ENCODE results near the gene SLC6A11.

SLC6A11 gene

GRCh38 chr3:10944866-10945265 is 128.8 kb downstream of the SLC6A11 start:
- H3K36me3 ChIP-seq (ENCODE audit: control insufficient read depth, insufficient read depth, low read length) = no peaks in the 10 kb centered on the region
- H3K27me3 ChIP-seq (ENCODE audit: control insufficient read depth, insufficient read depth, low read length) = no peaks in the 10 kb centered on the region
- H3K9ac ChIP-seq (ENCODE audit: low read length) = no peak overlapping the region
- no peak overlapping the region for H3K27ac ChIP-seq (ENCODE audit: low read depth, low read length)
- H3K4me1 ChIP-seq (ENCODE audit: control insufficient read depth, insufficient read depth, low read length) = no peaks in the 10 kb centered on the region
- H3K4me3 ChIP-seq (ENCODE audit: low read length) = no peak overlapping the region

DNA sequence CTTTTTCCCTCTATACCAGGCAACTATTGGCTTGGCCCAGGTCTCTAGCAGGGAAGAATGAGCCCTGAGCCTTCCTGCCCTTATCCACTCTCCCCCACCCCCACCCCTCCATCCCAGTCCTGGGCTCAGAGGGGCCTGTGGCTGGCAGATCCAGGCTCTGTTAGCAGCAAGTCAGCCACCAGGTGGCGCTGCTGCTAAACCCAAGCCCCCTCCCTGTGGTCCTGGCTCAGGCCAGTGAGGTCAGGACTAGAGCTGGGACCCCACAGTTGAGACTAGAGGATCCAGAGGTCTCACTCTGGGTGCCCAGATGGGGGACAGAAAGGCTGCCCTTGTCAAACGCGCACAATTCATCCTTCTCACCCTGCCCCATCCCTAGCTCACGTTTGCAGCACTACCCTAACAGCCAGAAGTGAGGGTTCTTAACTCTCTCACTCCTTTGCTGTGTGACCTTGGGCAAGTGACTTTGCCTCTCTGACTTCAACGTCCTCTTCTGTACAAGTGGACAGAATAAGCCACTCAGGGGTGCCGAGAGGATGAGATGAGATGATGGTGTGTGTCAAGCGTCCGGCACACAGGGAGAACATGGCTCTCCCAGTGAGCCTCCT is 129.8 kb downstream of the SLC6A11 start:
- H3K27me3 ChIP-seq (ENCODE audit: control insufficient read depth, insufficient read depth, low read length) = no peaks in the 10 kb centered on the region
- no peaks in the 10 kb centered on the region for H3K4me1 ChIP-seq (ENCODE audit: control insufficient read depth, insufficient read depth, low read length)
- H3K27ac ChIP-seq (ENCODE audit: low read depth, low read length) = no peak overlapping the region
- H3K9ac ChIP-seq (ENCODE audit: low read length) = no peak overlapping the region
- no peak overlapping the region for H3K4me3 ChIP-seq (ENCODE audit: low read length)
- H3K36me3 ChIP-seq (ENCODE audit: control insufficient read depth, insufficient read depth, low read length) = no peaks in the 10 kb centered on the region

DNA sequence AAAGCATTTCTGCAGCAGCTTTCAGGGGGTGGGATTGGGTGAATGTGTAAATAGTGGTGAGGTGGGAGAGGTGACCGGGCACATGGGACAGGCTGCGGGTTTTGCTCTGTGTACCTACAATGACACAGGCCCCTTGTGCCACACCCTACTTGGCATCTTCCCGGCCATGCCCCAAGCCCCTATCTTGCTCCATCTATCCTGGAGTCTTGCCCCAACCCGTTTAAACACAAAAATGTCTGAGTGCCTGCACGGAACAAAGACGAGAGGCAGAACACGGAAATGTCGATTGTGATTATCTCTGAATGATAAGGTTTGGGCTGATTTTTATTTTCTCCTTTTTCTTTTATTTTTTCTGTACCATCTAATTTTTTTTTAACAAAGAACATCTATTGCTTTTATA is 130.5 kb downstream of the SLC6A11 start:
- H3K9ac ChIP-seq (ENCODE audit: low read length) = no peak overlapping the region
- H3K4me1 ChIP-seq (ENCODE audit: control insufficient read depth, insufficient read depth, low read length) = no peaks in the 10 kb centered on the region
- H3K27me3 ChIP-seq (ENCODE audit: control insufficient read depth, insufficient read depth, low read length) = no peaks in the 10 kb centered on the region
- no peak overlapping the region for H3K4me3 ChIP-seq (ENCODE audit: low read length)
- H3K36me3 ChIP-seq (ENCODE audit: control insufficient read depth, insufficient read depth, low read length) = no peaks in the 10 kb centered on the region
- no peak overlapping the region for H3K27ac ChIP-seq (ENCODE audit: low read depth, low read length)

DNA sequence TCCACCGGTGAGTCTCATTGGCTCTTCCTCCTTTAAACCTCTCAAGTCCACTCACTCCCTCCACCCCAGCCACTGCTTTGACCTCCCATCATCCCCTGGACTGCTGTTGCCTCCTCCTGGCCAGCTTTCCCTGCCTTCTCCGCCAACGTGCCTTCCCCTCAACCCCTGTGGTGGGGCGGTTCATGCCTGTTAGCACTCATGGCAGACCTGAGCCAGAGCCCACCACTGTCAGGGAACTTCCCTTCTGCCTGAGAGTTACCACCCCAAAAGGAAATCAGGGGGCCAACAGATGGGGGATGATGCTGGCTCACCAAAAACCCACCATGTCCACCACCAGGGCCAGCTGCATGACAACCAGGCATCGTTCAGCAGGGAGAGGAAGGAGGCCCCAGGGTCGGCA is 132.3 kb downstream of the SLC6A11 start:
- Histone ChIP-seq H3K4me3 (ENCODE audit: low read length) (no peak overlapping the region), H3K4me1 (ENCODE audit: control insufficient read depth, insufficient read depth, low read length) (no peaks in the 10 kb centered on the region), H3K9ac (ENCODE audit: low read length) (no peak overlapping the region), H3K27me3 (ENCODE audit: control insufficient read depth, insufficient read depth, low read length) (no peaks in the 10 kb centered on the region), H3K27ac (ENCODE audit: low read depth, low read length) (no peak overlapping the region), H3K36me3 (ENCODE audit: control insufficient read depth, insufficient read depth, low read length) (no peaks in the 10 kb centered on the region)

DNA sequence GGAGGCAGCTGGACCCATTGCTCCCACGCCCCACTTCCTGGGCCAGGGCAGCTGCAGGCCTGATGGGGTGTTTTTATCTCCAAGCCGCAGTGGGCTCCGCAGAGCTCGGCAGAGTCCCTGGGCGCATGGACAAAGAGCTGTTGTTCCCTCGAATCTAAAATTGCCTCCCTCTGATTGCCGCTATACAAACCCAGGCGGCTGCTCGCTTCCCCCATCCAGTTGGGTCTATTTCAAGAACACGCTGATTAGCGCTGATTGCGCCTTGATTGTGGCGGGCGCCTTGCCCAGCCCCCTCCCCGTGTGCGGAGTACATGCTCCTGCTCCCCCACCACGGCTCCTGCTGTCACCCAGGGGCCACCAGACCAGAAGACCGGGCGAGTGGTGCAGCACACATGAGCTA is 133.2 kb downstream of the SLC6A11 start:
- H3K4me3 ChIP-seq (ENCODE audit: low read length) = no peak overlapping the region
- no peak overlapping the region for H3K27ac ChIP-seq (ENCODE audit: low read depth, low read length)
- no peak overlapping the region for H3K9ac ChIP-seq (ENCODE audit: low read length)
- no peaks in the 10 kb centered on the region for H3K36me3 ChIP-seq (ENCODE audit: control insufficient read depth, insufficient read depth, low read length)
- no peaks in the 10 kb centered on the region for H3K4me1 ChIP-seq (ENCODE audit: control insufficient read depth, insufficient read depth, low read length)
- no peaks in the 10 kb centered on the region for H3K27me3 ChIP-seq (ENCODE audit: control insufficient read depth, insufficient read depth, low read length)

GRCh38 chr3:10950476-10951294 is 134.7 kb downstream of the SLC6A11 start:
- H3K27me3 ChIP-seq (ENCODE audit: control insufficient read depth, insufficient read depth, low read length) = no peaks in the 10 kb centered on the region
- no peak overlapping the region for H3K27ac ChIP-seq (ENCODE audit: low read depth, low read length)
- no peak overlapping the region for H3K4me3 ChIP-seq (ENCODE audit: low read length)
- H3K9ac ChIP-seq (ENCODE audit: low read length) = no peak overlapping the region
- H3K4me1 ChIP-seq (ENCODE audit: control insufficient read depth, insufficient read depth, low read length) = no peaks in the 10 kb centered on the region
- H3K36me3 ChIP-seq (ENCODE audit: control insufficient read depth, insufficient read depth, low read length) = no peaks in the 10 kb centered on the region

- no peaks in the 10 kb centered on the region for H3K36me3 ChIP-seq (ENCODE audit: control insufficient read depth, insufficient read depth, low read length)
- H3K9ac ChIP-seq (ENCODE audit: low read length) = no peak overlapping the region
- H3K4me1 ChIP-seq (ENCODE audit: control insufficient read depth, insufficient read depth, low read length) = no peaks in the 10 kb centered on the region
- no peaks in the 10 kb centered on the region for H3K27me3 ChIP-seq (ENCODE audit: control insufficient read depth, insufficient read depth, low read length)
- no peak overlapping the region for H3K4me3 ChIP-seq (ENCODE audit: low read length)
- no peak overlapping the region for H3K27ac ChIP-seq (ENCODE audit: low read depth, low read length)
These were observed 135.4 kb downstream of the SLC6A11 start for GRCh38 chr3:10951295-10951926.

DNA sequence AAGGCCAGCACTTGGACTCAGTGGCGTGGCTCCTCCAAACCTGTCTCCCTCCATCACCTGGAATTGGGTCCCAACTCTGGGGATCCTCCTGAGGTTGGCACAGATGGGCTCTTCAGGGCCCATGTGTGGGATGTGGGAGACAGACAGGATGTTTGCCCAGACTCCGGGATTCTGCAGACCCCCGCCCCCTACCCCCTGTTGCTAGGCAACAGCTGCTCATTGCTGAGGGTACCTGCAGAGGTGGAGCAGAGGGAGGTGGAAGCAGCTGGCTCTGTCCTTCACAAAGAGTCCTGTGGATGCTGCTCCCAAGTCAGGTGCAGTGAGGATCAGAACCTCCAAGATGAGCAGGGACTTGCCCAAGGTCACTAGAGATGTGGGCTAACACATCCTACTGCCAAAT is 136.5 kb downstream of the SLC6A11 start:
- H3K27ac ChIP-seq (ENCODE audit: low read depth, low read length) = no peak overlapping the region
- no peaks in the 10 kb centered on the region for H3K36me3 ChIP-seq (ENCODE audit: control insufficient read depth, insufficient read depth, low read length)
- H3K4me3 ChIP-seq (ENCODE audit: low read length) = no peak overlapping the region
- H3K4me1 ChIP-seq (ENCODE audit: control insufficient read depth, insufficient read depth, low read length) = no peaks in the 10 kb centered on the region
- H3K9ac ChIP-seq (ENCODE audit: low read length) = no peak overlapping the region
- H3K27me3 ChIP-seq (ENCODE audit: control insufficient read depth, insufficient read depth, low read length) = no peaks in the 10 kb centered on the region

GRCh38 chr3:10954740-10955139 is 138.7 kb downstream of the SLC6A11 start:
- Histone ChIP-seq H3K27ac (ENCODE audit: low read depth, low read length) (no peak overlapping the region), H3K9ac (ENCODE audit: low read length) (no peak overlapping the region), H3K4me3 (ENCODE audit: low read length) (no peak overlapping the region), H3K4me1 (ENCODE audit: control insufficient read depth, insufficient read depth, low read length) (no peaks in the 10 kb centered on the region), H3K27me3 (ENCODE audit: control insufficient read depth, insufficient read depth, low read length) (no peaks in the 10 kb centered on the region), H3K36me3 (ENCODE audit: control insufficient read depth, insufficient read depth, low read length) (no peaks in the 10 kb centered on the region)

GRCh38 chr3:10955711-10956453 is 139.9 kb downstream of the SLC6A11 start:
- H3K4me1 ChIP-seq (ENCODE audit: control insufficient read depth, insufficient read depth, low read length) = no peaks in the 10 kb centered on the region
- no peak overlapping the region for H3K27ac ChIP-seq (ENCODE audit: low read depth, low read length)
- H3K9ac ChIP-seq (ENCODE audit: low read length) = no peak overlapping the region
- no peak overlapping the region for H3K4me3 ChIP-seq (ENCODE audit: low read length)
- H3K36me3 ChIP-seq (ENCODE audit: control insufficient read depth, insufficient read depth, low read length) = no peaks in the 10 kb centered on the region
- H3K27me3 ChIP-seq (ENCODE audit: control insufficient read depth, insufficient read depth, low read length) = no peaks in the 10 kb centered on the region

DNA sequence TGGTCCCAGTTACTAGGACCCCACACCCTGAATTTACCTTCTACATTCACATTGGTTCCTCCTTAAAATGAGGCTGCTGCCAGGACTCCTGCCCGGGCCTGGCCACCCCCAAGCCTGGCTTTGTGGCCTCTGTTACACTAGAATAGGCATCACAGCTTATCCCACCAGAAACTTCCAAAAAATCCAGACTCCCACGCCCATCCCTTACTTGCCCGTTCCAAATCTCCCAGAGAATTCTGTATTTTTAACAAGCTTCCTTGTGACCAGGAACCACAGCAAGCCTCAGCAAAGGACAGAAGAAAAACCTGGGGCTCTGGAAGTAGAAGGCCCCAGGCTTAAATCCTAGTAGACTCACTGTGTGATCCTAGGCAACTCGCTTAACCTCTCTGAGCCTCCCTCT is 140.5 kb downstream of the SLC6A11 start:
- no peaks in the 10 kb centered on the region for H3K36me3 ChIP-seq (ENCODE audit: control insufficient read depth, insufficient read depth, low read length)
- no peak overlapping the region for H3K4me3 ChIP-seq (ENCODE audit: low read length)
- H3K9ac ChIP-seq (ENCODE audit: low read length) = no peak overlapping the region
- no peaks in the 10 kb centered on the region for H3K27me3 ChIP-seq (ENCODE audit: control insufficient read depth, insufficient read depth, low read length)
- no peaks in the 10 kb centered on the region for H3K4me1 ChIP-seq (ENCODE audit: control insufficient read depth, insufficient read depth, low read length)
- H3K27ac ChIP-seq (ENCODE audit: low read depth, low read length) = no peak overlapping the region

- Histone ChIP-seq H3K4me3 (ENCODE audit: low read length) (no peak overlapping the region), H3K4me1 (ENCODE audit: control insufficient read depth, insufficient read depth, low read length) (no peaks in the 10 kb centered on the region), H3K27me3 (ENCODE audit: control insufficient read depth, insufficient read depth, low read length) (no peaks in the 10 kb centered on the region), H3K36me3 (ENCODE audit: control insufficient read depth, insufficient read depth, low read length) (no peaks in the 10 kb centered on the region), H3K27ac (ENCODE audit: low read depth, low read length) (no peak overlapping the region), H3K9ac (ENCODE audit: low read length) (no peak overlapping the region)
These were observed 141.0 kb downstream of the SLC6A11 start for GRCh38 chr3:10956986-10957385.
